ENCODE measurements around the gene ENO2. TPM values are rescaled to one million over a fixed set of nuclear protein-coding genes. Genes with fewer than 3 reads are reported as not detected.

Gene ENO2
- total RNA-seq, 4 donors from 2014 or later, result 13.0 to 25.3 (median 19.8) TPM

GRCh38 chr12:6923003-6923732 lies 8.8 kb downstream of the ENO2 start:
- H3K27ac ChIP-seq, result no peak overlapping the region
- H3K9me3 ChIP-seq, result no peaks in the 10 kb centered on the region
- DNase-seq, result no peak
- intact Hi-C loops (cut with DNase I), result no loop called here
- TF ChIP-seq POLR2A (IDR thresholded peaks at IDR 0.05) (no peak), CTCF (IDR thresholded peaks at IDR 0.05) (no peak)
- no peaks in the 10 kb centered on the region for H3K27me3 ChIP-seq
- H3K36me3 ChIP-seq, result no peaks in the 10 kb centered on the region
- WGBS, 2 donors, result 86 to 89% methylated on average over 10 of the region's 10 CpGs
- H3K4me1 ChIP-seq, result peaks cover 25 to 32% of the 10 kb centered on the region in 2 donors
- no peak overlapping the region for H3K4me3 ChIP-seq (replicated peaks in 1 of 3)

DNA sequence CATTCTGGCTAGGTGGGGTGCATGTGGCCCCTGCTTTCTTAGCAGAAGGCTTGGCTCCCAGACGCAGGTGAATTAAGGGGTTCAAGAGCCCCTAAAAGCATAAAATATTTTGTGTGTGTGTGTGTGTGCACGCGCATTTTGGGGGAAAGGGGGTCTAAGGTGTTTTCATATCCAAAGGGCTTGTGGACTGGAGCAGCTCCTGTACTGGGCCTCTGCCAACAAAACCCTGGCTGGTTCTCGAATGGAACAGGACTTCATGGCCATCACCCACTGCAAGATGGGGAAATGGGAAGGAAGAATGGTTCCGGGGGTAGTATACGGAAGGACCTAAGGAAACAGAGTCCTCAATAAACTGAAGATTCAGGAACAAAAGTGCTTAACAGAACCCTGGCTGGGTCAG lies 9.5 kb downstream of the ENO2 start:
- Histone ChIP-seq H3K9me3 (no peaks in the 10 kb centered on the region), H3K27ac (peak overlapping the region; percentile 93 to 99 (median 98)), H3K4me3 (replicated peaks in 1 of 3) (no peak overlapping the region), H3K27me3 (no peaks in the 10 kb centered on the region), H3K36me3 (no peaks in the 10 kb centered on the region), H3K4me1 (peaks cover 25 to 32% of the 10 kb centered on the region in 2 donors)
- TF ChIP-seq CTCF (IDR thresholded peaks at IDR 0.05) (no peak), POLR2A (IDR thresholded peaks at IDR 0.05) (no peak)
- DNase-seq, result no peak
- intact Hi-C loops (cut with DNase I), result no loop called here
- WGBS, 2 donors, result 50 to 58% methylated on average over 6 of the region's 6 CpGs

GRCh38 chr12:6925239-6925539 lies 10.8 kb downstream of the ENO2 start:
- Histone ChIP-seq H3K36me3 (no peaks in the 10 kb centered on the region), H3K27me3 (no peaks in the 10 kb centered on the region), H3K9me3 (no peaks in the 10 kb centered on the region), H3K4me1 (peaks cover 36 to 44% of the 10 kb centered on the region in 2 donors), H3K4me3 (replicated peaks in 1 of 3) (no peak overlapping the region), H3K27ac (peak overlapping the region; percentile 93 to 99 (median 98))
- 6 to 13% methylated on average over 1 of the region's 1 CpG for WGBS, 2 donors
- DNase-seq, result no peak
- intact Hi-C loops (cut with DNase I), result no loop called here
- TF ChIP-seq CTCF (IDR thresholded peaks at IDR 0.05) (no peak), POLR2A (IDR thresholded peaks at IDR 0.05) (no peak)

- WGBS, 2 donors, result 9 to 14% methylated on average over 8 of the region's 8 CpGs
- peak; percentile 81 to 82 for DNase-seq
- Histone ChIP-seq H3K27me3 (no peaks in the 10 kb centered on the region), H3K4me3 (replicated peaks in 1 of 3) (peak overlapping the region in 2 of 3 donors; percentile 8 to 79), H3K27ac (peak overlapping the region; percentile 93 to 99 (median 98)), H3K9me3 (no peaks in the 10 kb centered on the region), H3K36me3 (no peaks in the 10 kb centered on the region), H3K4me1 (peaks cover 39 to 46% of the 10 kb centered on the region in 2 donors)
- TF ChIP-seq POLR2A (IDR thresholded peaks at IDR 0.05), result peak in 1 of 2 donors; percentile 72
- TF ChIP-seq CTCF (IDR thresholded peaks at IDR 0.05), result peak in 1 of 6 experiments; percentile 24
- intact Hi-C loops (cut with DNase I), result no loop called here
Observed at GRCh38 chr12:6925540-6926279, 11.3 kb downstream of the ENO2 start.

Data from thyroid gland (tissue), 4 donors.